ENCODE data around the gene NCAM2.

DNA sequence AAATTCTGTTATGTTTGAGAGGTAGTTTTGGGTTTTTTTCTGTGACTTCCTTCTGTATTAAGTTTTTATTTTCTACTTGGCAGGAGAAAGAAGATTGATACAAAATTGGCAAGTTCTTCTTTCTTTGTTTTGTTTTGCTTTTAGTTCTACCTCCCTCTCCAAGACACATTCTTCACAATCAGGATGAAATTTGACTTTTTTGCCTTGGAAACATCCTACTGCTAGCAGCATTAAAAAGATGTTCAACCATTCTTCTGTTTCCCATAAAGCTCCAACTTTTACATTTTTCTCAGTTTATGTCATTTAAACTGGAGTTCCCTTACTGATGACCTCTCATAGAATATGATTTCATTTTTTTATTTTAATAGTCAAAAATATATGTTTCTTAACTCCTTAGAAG lies 234.8 kb downstream of the NCAM2 start:
- TF ChIP-seq, protein P1, sequence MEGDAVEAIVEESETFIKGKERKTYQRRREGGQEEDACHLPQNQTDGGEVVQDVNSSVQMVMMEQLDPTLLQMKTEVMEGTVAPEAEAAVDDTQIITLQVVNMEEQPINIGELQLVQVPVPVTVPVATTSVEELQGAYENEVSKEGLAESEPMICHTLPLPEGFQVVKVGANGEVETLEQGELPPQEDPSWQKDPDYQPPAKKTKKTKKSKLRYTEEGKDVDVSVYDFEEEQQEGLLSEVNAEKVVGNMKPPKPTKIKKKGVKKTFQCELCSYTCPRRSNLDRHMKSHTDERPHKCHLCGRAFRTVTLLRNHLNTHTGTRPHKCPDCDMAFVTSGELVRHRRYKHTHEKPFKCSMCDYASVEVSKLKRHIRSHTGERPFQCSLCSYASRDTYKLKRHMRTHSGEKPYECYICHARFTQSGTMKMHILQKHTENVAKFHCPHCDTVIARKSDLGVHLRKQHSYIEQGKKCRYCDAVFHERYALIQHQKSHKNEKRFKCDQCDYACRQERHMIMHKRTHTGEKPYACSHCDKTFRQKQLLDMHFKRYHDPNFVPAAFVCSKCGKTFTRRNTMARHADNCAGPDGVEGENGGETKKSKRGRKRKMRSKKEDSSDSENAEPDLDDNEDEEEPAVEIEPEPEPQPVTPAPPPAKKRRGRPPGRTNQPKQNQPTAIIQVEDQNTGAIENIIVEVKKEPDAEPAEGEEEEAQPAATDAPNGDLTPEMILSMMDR (IDR thresholded peaks at IDR 0.05): no peak
- no peak for TF ChIP-seq POLR2A (IDR thresholded peaks at IDR 0.05; ENCODE audit: low read depth)
- TF ChIP-seq POLR2AphosphoS5 (IDR thresholded peaks at IDR 0.05): no peak
- no peak for TF ChIP-seq EP300 (IDR thresholded peaks at IDR 0.05)

Measured in esophagus muscularis mucosa (tissue), 4 donors.